ENCODE measurements around the gene REPIN1.

The REPIN1 gene

GRCh38 chr7:150344299-150344698 is 24.3 kb upstream of the REPIN1 start:
- Histone ChIP-seq H3K4me3 (ENCODE audit: low read depth, low read length, poor library complexity, severe bottlenecking) (no peak overlapping the region), H3K79me2 (ENCODE audit: insufficient read depth, low read length) (no peaks in the 10 kb centered on the region), H2AFZ (ENCODE audit: low read length) (no peak overlapping the region), H3K4me2 (ENCODE audit: low read length) (no peak overlapping the region), H3F3A (ENCODE audit: insufficient read depth, low read length) (no peaks in the 10 kb centered on the region), H3K27ac (ENCODE audit: low read depth, low read length, poor library complexity, severe bottlenecking) (no peak overlapping the region), H3K27me3 (ENCODE audit: insufficient read depth, low read length) (peaks cover 7% of the 10 kb centered on the region; the same call in 1 of the 2 replicates), H3K4me1 (ENCODE audit: insufficient read depth, low read length, severe bottlenecking) (no peaks in the 10 kb centered on the region), H3K9me3 (ENCODE audit: low read length) (peaks cover 15% of the 10 kb centered on the region), H3K9me2 (ENCODE audit: low read depth, low read length) (no peaks in the 10 kb centered on the region), H3K36me3 (ENCODE audit: insufficient read depth, low read length) (no peaks in the 10 kb centered on the region; the same call in 1 of the 2 replicates), H4K20me1 (ENCODE audit: insufficient read depth, low read length) (no peaks in the 10 kb centered on the region), H3K9ac (ENCODE audit: low read length) (no peak overlapping the region)
- TF ChIP-seq CTCF (IDR thresholded peaks at IDR 0.05; ENCODE audit: low read length) (no peak), EZH2 (IDR thresholded peaks at IDR 0.05; ENCODE audit: borderline replicate concordance, low read length) (no peak)

DNA sequence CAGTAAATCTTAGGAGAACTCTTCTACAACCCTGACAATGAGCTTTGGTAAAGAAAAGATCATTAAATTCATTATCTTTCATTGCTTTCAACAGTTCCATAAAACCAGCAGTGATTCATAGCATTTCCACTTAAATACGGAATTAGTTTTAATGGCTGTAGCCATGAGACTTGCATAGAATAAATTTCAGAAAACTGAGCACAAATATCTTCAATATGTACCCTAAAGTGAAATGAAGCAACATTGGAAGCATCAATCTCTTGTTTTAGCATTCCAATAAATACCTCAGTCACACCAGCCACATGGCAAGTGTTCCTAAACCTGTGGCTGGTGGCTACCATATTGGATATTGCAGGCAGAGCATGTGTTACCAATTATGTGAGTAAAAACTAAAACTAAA is 23.6 kb upstream of the REPIN1 start:
- Histone ChIP-seq H3K36me3 (ENCODE audit: insufficient read depth, low read length) (no peaks in the 10 kb centered on the region; the same call in 1 of the 2 replicates), H3F3A (ENCODE audit: insufficient read depth, low read length) (no peaks in the 10 kb centered on the region), H3K4me2 (ENCODE audit: low read length) (no peak overlapping the region), H2AFZ (ENCODE audit: low read length) (no peak overlapping the region), H3K4me3 (ENCODE audit: low read depth, low read length, poor library complexity, severe bottlenecking) (no peak overlapping the region), H4K20me1 (ENCODE audit: insufficient read depth, low read length) (no peaks in the 10 kb centered on the region), H3K9ac (ENCODE audit: low read length) (no peak overlapping the region), H3K27me3 (ENCODE audit: insufficient read depth, low read length) (peaks cover 7% of the 10 kb centered on the region; the same call in 1 of the 2 replicates), H3K9me2 (ENCODE audit: low read depth, low read length) (no peaks in the 10 kb centered on the region), H3K4me1 (ENCODE audit: insufficient read depth, low read length, severe bottlenecking) (no peaks in the 10 kb centered on the region), H3K79me2 (ENCODE audit: insufficient read depth, low read length) (no peaks in the 10 kb centered on the region), H3K9me3 (ENCODE audit: low read length) (peaks cover 15% of the 10 kb centered on the region), H3K27ac (ENCODE audit: low read depth, low read length, poor library complexity, severe bottlenecking) (no peak overlapping the region)
- TF ChIP-seq EZH2 (IDR thresholded peaks at IDR 0.05; ENCODE audit: borderline replicate concordance, low read length) (no peak), CTCF (IDR thresholded peaks at IDR 0.05; ENCODE audit: low read length) (no peak)

GRCh38 chr7:150346922-150347321 is 21.7 kb upstream of the REPIN1 start:
- H3F3A ChIP-seq (ENCODE audit: insufficient read depth, low read length), result no peaks in the 10 kb centered on the region
- H3K27me3 ChIP-seq (ENCODE audit: insufficient read depth, low read length), result peaks cover 7% of the 10 kb centered on the region; the same call in 1 of the 2 replicates
- no peaks in the 10 kb centered on the region for H3K9me2 ChIP-seq (ENCODE audit: low read depth, low read length)
- H3K27ac ChIP-seq (ENCODE audit: low read depth, low read length, poor library complexity, severe bottlenecking), result no peak overlapping the region
- no peak overlapping the region for H3K9ac ChIP-seq (ENCODE audit: low read length)
- no peak overlapping the region for H2AFZ ChIP-seq (ENCODE audit: low read length)
- no peaks in the 10 kb centered on the region for H3K79me2 ChIP-seq (ENCODE audit: insufficient read depth, low read length)
- H3K4me2 ChIP-seq (ENCODE audit: low read length), result no peak overlapping the region
- H3K4me3 ChIP-seq (ENCODE audit: low read depth, low read length, poor library complexity, severe bottlenecking), result no peak overlapping the region
- H3K36me3 ChIP-seq (ENCODE audit: insufficient read depth, low read length), result no peaks in the 10 kb centered on the region; the same call in 1 of the 2 replicates
- H4K20me1 ChIP-seq (ENCODE audit: insufficient read depth, low read length), result no peaks in the 10 kb centered on the region
- H3K9me3 ChIP-seq (ENCODE audit: low read length), result peaks cover 15% of the 10 kb centered on the region
- TF ChIP-seq CTCF (IDR thresholded peaks at IDR 0.05; ENCODE audit: low read length) (no peak), EZH2 (IDR thresholded peaks at IDR 0.05; ENCODE audit: borderline replicate concordance, low read length) (no peak)
- H3K4me1 ChIP-seq (ENCODE audit: insufficient read depth, low read length, severe bottlenecking), result no peaks in the 10 kb centered on the region
